DLD1 (cell line): ENCODE data around the gene EHD1.

Source experiments
- in situ Hi-C: cut with HindIII; loops from 2 replicates; pipeline ENCODE4 v1.10.0; 2017; ENCODE audit warnings: low sequenced_read_pairs

EHD1 gene

DNA sequence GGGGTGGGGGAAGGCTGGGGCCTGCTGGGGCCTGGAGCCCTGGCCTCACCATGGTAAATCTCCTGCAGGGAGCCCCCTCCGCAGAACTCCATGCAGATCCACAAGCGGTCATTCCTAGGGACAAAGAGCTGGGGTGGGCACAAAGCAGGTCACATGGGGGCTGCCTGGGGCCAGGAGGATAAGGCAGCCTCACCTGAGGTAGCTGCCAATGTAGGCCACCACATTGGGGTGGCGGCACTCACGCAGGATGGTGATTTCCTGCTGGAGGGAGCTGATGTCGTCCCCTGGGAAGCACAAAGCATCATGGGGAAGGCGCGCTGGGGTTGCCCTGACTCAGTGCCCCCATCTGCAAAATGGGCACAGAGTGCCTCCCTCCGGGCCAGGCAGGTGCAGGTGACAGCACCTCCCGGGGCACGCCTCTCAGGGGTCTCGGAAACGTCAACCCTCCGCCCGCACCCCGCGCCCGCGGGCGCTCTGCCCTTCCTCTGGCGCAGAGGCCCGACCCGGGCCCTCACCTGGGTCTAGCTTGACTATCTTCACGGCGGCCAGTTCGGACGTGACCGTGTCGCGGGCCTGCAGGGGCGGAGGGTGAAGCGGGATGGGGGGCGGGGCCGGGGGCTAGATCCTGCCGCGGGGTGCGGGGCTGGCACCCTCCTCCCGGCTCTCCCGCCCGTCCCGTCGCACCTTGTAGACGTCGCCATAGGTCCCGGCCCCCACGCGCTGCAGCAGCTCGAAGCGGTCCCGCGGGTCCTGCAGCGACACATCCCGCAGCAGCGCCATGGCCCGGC, 75.9 kb downstream of the EHD1 start:
- in situ Hi-C loops: no loop called here
